Measurements from ENCODE around the gene SLIT1.

SLIT1 gene

GRCh38 chr10:96984541-96985131 lies 201.1 kb downstream of the SLIT1 start:
- DNase-seq, result no peak
- H3K4me2 ChIP-seq (ENCODE audit: low read length, poor library complexity, severe bottlenecking), result no peak overlapping the region
- H3K4ac ChIP-seq (ENCODE audit: low read depth in 1 of 2, low read length in 2 of 2), result no peak overlapping the region
- no peak overlapping the region for H2BK12ac ChIP-seq (ENCODE audit: low read length in 2 of 2)
- H3K9ac ChIP-seq (ENCODE audit: low read length), result peak overlapping the region; percentile 80
- H3K27ac ChIP-seq (ENCODE audit: low read length, poor library complexity, severe bottlenecking), result no peak overlapping the region
- no peak overlapping the region for H2AK5ac ChIP-seq (ENCODE audit: low read length, severe bottlenecking)
- peak overlapping the region in 1 of 2 experiments; percentile 69 for H3K4me3 ChIP-seq (ENCODE audit: insufficient read depth in 1 of 2, low read depth in 1 of 2, low read length in 2 of 2)
- H2BK120ac ChIP-seq (ENCODE audit: low read depth, low read length), result no peak overlapping the region
- H3K27me3 ChIP-seq (ENCODE audit: control insufficient read depth in 1 of 2, insufficient read depth in 1 of 2, low read length in 2 of 2), result no peaks in the 10 kb centered on the region
- H3K18ac ChIP-seq (ENCODE audit: low read depth in 1 of 2, low read length in 2 of 2), result no peak overlapping the region
- WGBS, result 92% methylated on average over 13 of the region's 14 CpGs
- H4K91ac ChIP-seq (ENCODE audit: low read length), result no peak overlapping the region
- H3K79me1 ChIP-seq (replicated peaks; ENCODE audit: low read length, poor library complexity, severe bottlenecking), result peaks cover 6% of the 10 kb centered on the region
- no peak overlapping the region for H2AFZ ChIP-seq (ENCODE audit: low read depth, low read length)
- no peak overlapping the region for H3K23ac ChIP-seq (ENCODE audit: low read length in 2 of 2)
- H3K9me3 ChIP-seq (ENCODE audit: control insufficient read depth, low read length), result no peaks in the 10 kb centered on the region
- H3K36me3 ChIP-seq (ENCODE audit: control insufficient read depth in 1 of 2, insufficient read depth in 2 of 2, low read depth in 1 of 2, low read length in 2 of 2), result peaks cover 19 to 26% of the 10 kb centered on the region in 2 experiments
- no peak overlapping the region for H2BK5ac ChIP-seq (ENCODE audit: low read depth, low read length, poor library complexity, severe bottlenecking)
- no peak overlapping the region for H4K8ac ChIP-seq (ENCODE audit: low read length)
- H2BK15ac ChIP-seq (ENCODE audit: low read depth, poor library complexity, severe bottlenecking), result no peak overlapping the region
- H3K4me1 ChIP-seq (ENCODE audit: control insufficient read depth, insufficient read depth, low read depth, low read length), result peaks cover 6% of the 10 kb centered on the region
- H3K14ac ChIP-seq (ENCODE audit: low read length in 2 of 2), result no peak overlapping the region

- Histone ChIP-seq H3K4me3 (ENCODE audit: insufficient read depth in 1 of 2, low read depth in 1 of 2, low read length in 2 of 2) (no peak overlapping the region), H2AFZ (ENCODE audit: low read depth, low read length) (no peak overlapping the region), H2AK5ac (ENCODE audit: low read length, severe bottlenecking) (no peak overlapping the region), H2BK120ac (ENCODE audit: low read depth, low read length) (no peak overlapping the region), H4K8ac (ENCODE audit: low read length) (no peak overlapping the region), H3K27ac (ENCODE audit: low read length, poor library complexity, severe bottlenecking) (no peak overlapping the region), H3K4ac (ENCODE audit: low read depth in 1 of 2, low read length in 2 of 2) (no peak overlapping the region), H3K27me3 (ENCODE audit: control insufficient read depth in 1 of 2, insufficient read depth in 1 of 2, low read length in 2 of 2) (no peaks in the 10 kb centered on the region), H3K14ac (ENCODE audit: low read length in 2 of 2) (no peak overlapping the region), H3K23ac (ENCODE audit: low read length in 2 of 2) (no peak overlapping the region), H3K4me1 (ENCODE audit: control insufficient read depth, insufficient read depth, low read depth, low read length) (no peaks in the 10 kb centered on the region), H3K9ac (ENCODE audit: low read length) (no peak overlapping the region), H3K4me2 (ENCODE audit: low read length, poor library complexity, severe bottlenecking) (no peak overlapping the region), H3K79me1 (replicated peaks; ENCODE audit: low read length, poor library complexity, severe bottlenecking) (peaks cover 6% of the 10 kb centered on the region), H3K9me3 (ENCODE audit: control insufficient read depth, low read length) (no peaks in the 10 kb centered on the region), H2BK12ac (ENCODE audit: low read length in 2 of 2) (no peak overlapping the region), H3K18ac (ENCODE audit: low read depth in 1 of 2, low read length in 2 of 2) (no peak overlapping the region), H2BK5ac (ENCODE audit: low read depth, low read length, poor library complexity, severe bottlenecking) (no peak overlapping the region), H3K36me3 (ENCODE audit: control insufficient read depth in 1 of 2, insufficient read depth in 2 of 2, low read depth in 1 of 2, low read length in 2 of 2) (peaks cover 19 to 26% of the 10 kb centered on the region in 2 experiments), H4K91ac (ENCODE audit: low read length) (no peak overlapping the region), H2BK15ac (ENCODE audit: low read depth, poor library complexity, severe bottlenecking) (no peak overlapping the region)
- 96% methylated on average over 12 of the region's 12 CpGs for WGBS
- DNase-seq, result no peak
Observed at GRCh38 chr10:96982149-96982930, 203.4 kb downstream of the SLIT1 start.

- Histone ChIP-seq H3K4me3 (ENCODE audit: insufficient read depth in 1 of 2, low read depth in 1 of 2, low read length in 2 of 2) (no peak overlapping the region), H2AK5ac (ENCODE audit: low read length, severe bottlenecking) (no peak overlapping the region), H2BK12ac (ENCODE audit: low read length in 2 of 2) (no peak overlapping the region), H3K36me3 (ENCODE audit: control insufficient read depth in 1 of 2, insufficient read depth in 2 of 2, low read depth in 1 of 2, low read length in 2 of 2) (peaks cover 19 to 26% of the 10 kb centered on the region in 2 experiments), H3K27ac (ENCODE audit: low read length, poor library complexity, severe bottlenecking) (no peak overlapping the region), H3K4ac (ENCODE audit: low read depth in 1 of 2, low read length in 2 of 2) (no peak overlapping the region), H3K27me3 (ENCODE audit: control insufficient read depth in 1 of 2, insufficient read depth in 1 of 2, low read length in 2 of 2) (no peaks in the 10 kb centered on the region), H4K8ac (ENCODE audit: low read length) (no peak overlapping the region), H2BK120ac (ENCODE audit: low read depth, low read length) (no peak overlapping the region), H3K14ac (ENCODE audit: low read length in 2 of 2) (no peak overlapping the region), H3K79me1 (replicated peaks; ENCODE audit: low read length, poor library complexity, severe bottlenecking) (peaks cover 5% of the 10 kb centered on the region), H3K9ac (ENCODE audit: low read length) (no peak overlapping the region), H2BK5ac (ENCODE audit: low read depth, low read length, poor library complexity, severe bottlenecking) (no peak overlapping the region), H3K23ac (ENCODE audit: low read length in 2 of 2) (no peak overlapping the region), H3K18ac (ENCODE audit: low read depth in 1 of 2, low read length in 2 of 2) (no peak overlapping the region), H2AFZ (ENCODE audit: low read depth, low read length) (no peak overlapping the region), H3K4me2 (ENCODE audit: low read length, poor library complexity, severe bottlenecking) (no peak overlapping the region), H3K9me3 (ENCODE audit: control insufficient read depth, low read length) (no peaks in the 10 kb centered on the region), H3K4me1 (ENCODE audit: control insufficient read depth, insufficient read depth, low read depth, low read length) (peaks cover 2% of the 10 kb centered on the region), H4K91ac (ENCODE audit: low read length) (no peak overlapping the region), H2BK15ac (ENCODE audit: low read depth, poor library complexity, severe bottlenecking) (no peak overlapping the region)
- WGBS, result 100% methylated on average over 2 of the region's 3 CpGs
- no peak for DNase-seq
Observed at GRCh38 chr10:96978621-96979154, 207.1 kb downstream of the SLIT1 start.

- peaks cover 3% of the 10 kb centered on the region for H3K4me1 ChIP-seq (ENCODE audit: control insufficient read depth, insufficient read depth, low read depth, low read length)
- no peak overlapping the region for H3K14ac ChIP-seq (ENCODE audit: low read length in 2 of 2)
- no peaks in the 10 kb centered on the region for H3K27me3 ChIP-seq (ENCODE audit: control insufficient read depth in 1 of 2, insufficient read depth in 1 of 2, low read length in 2 of 2)
- H2BK120ac ChIP-seq (ENCODE audit: low read depth, low read length), result no peak overlapping the region
- no peak overlapping the region for H2BK15ac ChIP-seq (ENCODE audit: low read depth, poor library complexity, severe bottlenecking)
- no peak for DNase-seq
- no peak overlapping the region for H4K8ac ChIP-seq (ENCODE audit: low read length)
- no peaks in the 10 kb centered on the region for H3K36me3 ChIP-seq (ENCODE audit: control insufficient read depth in 1 of 2, insufficient read depth in 2 of 2, low read depth in 1 of 2, low read length in 2 of 2)
- WGBS, result no CpG with 5 or more reads among the region's 2 CpGs
- no peak overlapping the region for H3K23ac ChIP-seq (ENCODE audit: low read length in 2 of 2)
- no peak overlapping the region for H3K27ac ChIP-seq (ENCODE audit: low read length, poor library complexity, severe bottlenecking)
- no peak overlapping the region for H3K9ac ChIP-seq (ENCODE audit: low read length)
- no peaks in the 10 kb centered on the region for H3K9me3 ChIP-seq (ENCODE audit: control insufficient read depth, low read length)
- no peak overlapping the region for H3K4me3 ChIP-seq (ENCODE audit: insufficient read depth in 1 of 2, low read depth in 1 of 2, low read length in 2 of 2)
- no peak overlapping the region for H2BK12ac ChIP-seq (ENCODE audit: low read length in 2 of 2)
- H4K91ac ChIP-seq (ENCODE audit: low read length), result no peak overlapping the region
- no peak overlapping the region for H2BK5ac ChIP-seq (ENCODE audit: low read depth, low read length, poor library complexity, severe bottlenecking)
- H3K79me1 ChIP-seq (replicated peaks; ENCODE audit: low read length, poor library complexity, severe bottlenecking), result peaks cover 1% of the 10 kb centered on the region
- no peak overlapping the region for H2AK5ac ChIP-seq (ENCODE audit: low read length, severe bottlenecking)
- no peak overlapping the region for H3K4ac ChIP-seq (ENCODE audit: low read depth in 1 of 2, low read length in 2 of 2)
- no peak overlapping the region for H3K4me2 ChIP-seq (ENCODE audit: low read length, poor library complexity, severe bottlenecking)
- no peak overlapping the region for H2AFZ ChIP-seq (ENCODE audit: low read depth, low read length)
- no peak overlapping the region for H3K18ac ChIP-seq (ENCODE audit: low read depth in 1 of 2, low read length in 2 of 2)
Observed at GRCh38 chr10:96975136-96975535, 210.6 kb downstream of the SLIT1 start.

Measured in mesenchymal stem cell (in vitro differentiated cells and primary cell).